ENCODE measurements around the gene PLTP. TPM values are rescaled to one million over a fixed set of nuclear protein-coding genes. Genes with fewer than 3 reads are reported as not detected.
A peak's percentile ranks its signal among the peaks of the same experiment; 100 is the strongest.

PLTP gene
- total RNA-seq, 1 donor from 2014 or later: 292 TPM

- Histone ChIP-seq H3K27me3 (no peaks in the 10 kb centered on the region), H3K4me1 (peaks cover 26% of the 10 kb centered on the region), H3K27ac (no peak overlapping the region), H3K36me3 (peaks cover 0 to 83% of the 10 kb centered on the region in 2 donors), H3K4me3 (no peak overlapping the region), H3K9me3 (no peaks in the 10 kb centered on the region)
- intact Hi-C loops (cut with DNase I): no loop called here
- TF ChIP-seq POLR2A (IDR thresholded peaks at IDR 0.05) (no peak), CTCF (IDR thresholded peaks at IDR 0.05) (no peak), POLR2AphosphoS5 (IDR thresholded peaks at IDR 0.05; ENCODE audit: insufficient read depth in 1 of 2, low read depth in 1 of 2) (no peak)
- DNase-seq (ENCODE audit: extremely low spot score in 2 of 2): no peak
Observed at GRCh38 chr20:45950330-45950646, 38.3 kb upstream of the PLTP start.

GRCh38 chr20:45949542-45950329 lies 37.8 kb upstream of the PLTP start:
- TF ChIP-seq POLR2A (IDR thresholded peaks at IDR 0.05) (no peak), POLR2AphosphoS5 (IDR thresholded peaks at IDR 0.05; ENCODE audit: insufficient read depth in 1 of 2, low read depth in 1 of 2) (peak in 1 of 2 donors; percentile 21)
- no peak for DNase-seq (ENCODE audit: extremely low spot score in 2 of 2)
- Histone ChIP-seq H3K27ac (no peak overlapping the region), H3K27me3 (no peaks in the 10 kb centered on the region), H3K9me3 (no peaks in the 10 kb centered on the region), H3K4me3 (no peak overlapping the region), H3K36me3 (peaks cover 0 to 88% of the 10 kb centered on the region in 2 donors), H3K4me1 (peaks cover 26% of the 10 kb centered on the region)
- intact Hi-C loops (cut with DNase I): no loop called here

- no peak overlapping the region for H3K27ac ChIP-seq
- H3K27me3 ChIP-seq: no peaks in the 10 kb centered on the region
- TF ChIP-seq POLR2A (IDR thresholded peaks at IDR 0.05) (no peak), POLR2AphosphoS5 (IDR thresholded peaks at IDR 0.05; ENCODE audit: insufficient read depth in 1 of 2, low read depth in 1 of 2) (no peak), CTCF (IDR thresholded peaks at IDR 0.05) (no peak)
- DNase-seq (ENCODE audit: extremely low spot score in 2 of 2): no peak
- H3K9me3 ChIP-seq: no peaks in the 10 kb centered on the region
- H3K36me3 ChIP-seq: peaks cover 0 to 96% of the 10 kb centered on the region in 2 donors
- peaks cover 26% of the 10 kb centered on the region for H3K4me1 ChIP-seq
- intact Hi-C loops (cut with DNase I): no loop called here
- no peak overlapping the region for H3K4me3 ChIP-seq
Observed at GRCh38 chr20:45948742-45949541, 37.0 kb upstream of the PLTP start.

- Histone ChIP-seq H3K4me3 (no peak overlapping the region), H3K36me3 (peaks cover under 1 to 99% of the 10 kb centered on the region in 2 donors), H3K4me1 (peaks cover 26% of the 10 kb centered on the region), H3K27ac (no peak overlapping the region), H3K27me3 (no peaks in the 10 kb centered on the region), H3K9me3 (no peaks in the 10 kb centered on the region)
- intact Hi-C loops (cut with DNase I): no loop called here
- no peak for TF ChIP-seq POLR2A (IDR thresholded peaks at IDR 0.05)
- TF ChIP-seq POLR2AphosphoS5 (IDR thresholded peaks at IDR 0.05; ENCODE audit: insufficient read depth in 1 of 2, low read depth in 1 of 2): no peak
- no peak for TF ChIP-seq CTCF (IDR thresholded peaks at IDR 0.05)
- no peak for DNase-seq (ENCODE audit: extremely low spot score in 2 of 2)
Observed at GRCh38 chr20:45948261-45948733, 36.3 kb upstream of the PLTP start.

GRCh38 chr20:45947110-45947866 lies 35.3 kb upstream of the PLTP start:
- H3K4me3 ChIP-seq: no peak overlapping the region
- intact Hi-C loops (cut with DNase I): no loop called here
- peaks cover 26% of the 10 kb centered on the region for H3K4me1 ChIP-seq
- no peaks in the 10 kb centered on the region for H3K27me3 ChIP-seq
- TF ChIP-seq CTCF (IDR thresholded peaks at IDR 0.05): no peak
- no peak for TF ChIP-seq POLR2AphosphoS5 (IDR thresholded peaks at IDR 0.05; ENCODE audit: insufficient read depth in 1 of 2, low read depth in 1 of 2)
- no peak for TF ChIP-seq POLR2A (IDR thresholded peaks at IDR 0.05)
- DNase-seq (ENCODE audit: extremely low spot score in 2 of 2): no peak
- peak overlapping the region; percentile 58 for H3K27ac ChIP-seq
- peaks cover 4 to 99% of the 10 kb centered on the region in 2 donors for H3K36me3 ChIP-seq
- no peaks in the 10 kb centered on the region for H3K9me3 ChIP-seq

All from vagina (tissue), 2 donors.